ENCODE data around the gene TROAP.
"Not testable (repeated sequence)": the region's sequence is repeated elsewhere in the genome, so short reads cannot be mapped to it uniquely, and the experiment has no call there.

TROAP gene

GRCh38 chr12:49332891-49333371, 9.9 kb downstream of the TROAP start:
- Mint-ChIP-seq H3K4me3 (peak overlapping the region; percentile 1), H3K27ac (no peak overlapping the region), H3K27me3 (peaks cover 37% of the 10 kb centered on the region), H3K4me1 (peaks cover 23% of the 10 kb centered on the region), H3K9me3 (no peaks in the 10 kb centered on the region), H3K36me3 (peaks cover 2% of the 10 kb centered on the region)

GRCh38 chr12:49333778-49334177, 10.7 kb downstream of the TROAP start:
- not testable (repeated sequence) for H3K27ac Mint-ChIP-seq, H3K4me3 Mint-ChIP-seq, H3K9me3 Mint-ChIP-seq, H3K36me3 Mint-ChIP-seq
- H3K27me3 Mint-ChIP-seq, result peaks cover 41% of the 10 kb centered on the region
- H3K4me1 Mint-ChIP-seq, result peaks cover 27% of the 10 kb centered on the region

- Mint-ChIP-seq H3K4me3 (no peak overlapping the region), H3K36me3 (peaks cover 2% of the 10 kb centered on the region), H3K4me1 (peaks cover 27% of the 10 kb centered on the region), H3K27ac (no peak overlapping the region), H3K9me3 (no peaks in the 10 kb centered on the region), H3K27me3 (peaks cover 42% of the 10 kb centered on the region)
These were observed 11.2 kb downstream of the TROAP start for GRCh38 chr12:49334226-49334625.

GRCh38 chr12:49334681-49335080, 11.6 kb downstream of the TROAP start:
- no peaks in the 10 kb centered on the region for H3K9me3 Mint-ChIP-seq
- H3K4me3 Mint-ChIP-seq, result no peak overlapping the region
- no peak overlapping the region for H3K27ac Mint-ChIP-seq
- H3K27me3 Mint-ChIP-seq, result peaks cover 44% of the 10 kb centered on the region
- peaks cover 27% of the 10 kb centered on the region for H3K4me1 Mint-ChIP-seq
- H3K36me3 Mint-ChIP-seq, result peaks cover 2% of the 10 kb centered on the region

GRCh38 chr12:49335118-49335954, 12.3 kb downstream of the TROAP start:
- Mint-ChIP-seq H3K27me3 (peaks cover 47% of the 10 kb centered on the region), H3K27ac (peak overlapping the region; percentile 55), H3K36me3 (peaks cover 2% of the 10 kb centered on the region), H3K9me3 (no peaks in the 10 kb centered on the region), H3K4me1 (peaks cover 27% of the 10 kb centered on the region), H3K4me3 (peak overlapping the region; percentile 27)

- no peak overlapping the region for H3K4me3 Mint-ChIP-seq
- H3K4me1 Mint-ChIP-seq, result peaks cover 27% of the 10 kb centered on the region
- peaks cover 2% of the 10 kb centered on the region for H3K36me3 Mint-ChIP-seq
- peak overlapping the region; percentile 55 for H3K27ac Mint-ChIP-seq
- H3K9me3 Mint-ChIP-seq, result no peaks in the 10 kb centered on the region
- peaks cover 52% of the 10 kb centered on the region for H3K27me3 Mint-ChIP-seq
These were observed 13.0 kb downstream of the TROAP start for GRCh38 chr12:49335955-49336644.

- Mint-ChIP-seq H3K9me3 (no peaks in the 10 kb centered on the region), H3K4me1 (peaks cover 27% of the 10 kb centered on the region), H3K4me3 (peak within 1 kb of the TSS; percentile 64), H3K36me3 (peaks cover 2% of the 10 kb centered on the region), H3K27ac (no peak within 1 kb of the TSS), H3K27me3 (peaks cover 47% of the 10 kb centered on the region)
These were observed 13.9 kb downstream of the TROAP start, which contains the start of gene C1QL4 for GRCh38 chr12:49336645-49337584. Gene C1QL4 (minus strand): TSS chr12:49337188. CDS start chr12:49336477, 711 bp downstream.

- H3K4me3 Mint-ChIP-seq, result no peak overlapping the region
- no peaks in the 10 kb centered on the region for H3K9me3 Mint-ChIP-seq
- no peak overlapping the region for H3K27ac Mint-ChIP-seq
- H3K4me1 Mint-ChIP-seq, result peaks cover 36% of the 10 kb centered on the region
- peaks cover 2% of the 10 kb centered on the region for H3K36me3 Mint-ChIP-seq
- peaks cover 44% of the 10 kb centered on the region for H3K27me3 Mint-ChIP-seq
These were observed 15.9 kb downstream of the TROAP start for GRCh38 chr12:49338830-49339463.

GRCh38 chr12:49339464-49339861, 16.4 kb downstream of the TROAP start:
- Mint-ChIP-seq H3K4me3 (no peak overlapping the region), H3K36me3 (peaks cover 2% of the 10 kb centered on the region), H3K27ac (no peak overlapping the region), H3K4me1 (peaks cover 41% of the 10 kb centered on the region), H3K9me3 (no peaks in the 10 kb centered on the region), H3K27me3 (peaks cover 46% of the 10 kb centered on the region)

GRCh38 chr12:49340095-49340870, 17.2 kb downstream of the TROAP start:
- H3K36me3 Mint-ChIP-seq, result peaks cover 2% of the 10 kb centered on the region
- H3K27ac Mint-ChIP-seq, result peak overlapping the region; percentile 12
- H3K9me3 Mint-ChIP-seq, result no peaks in the 10 kb centered on the region
- H3K4me3 Mint-ChIP-seq, result no peak overlapping the region
- H3K27me3 Mint-ChIP-seq, result peaks cover 41% of the 10 kb centered on the region
- H3K4me1 Mint-ChIP-seq, result peaks cover 40% of the 10 kb centered on the region

- peaks cover 39% of the 10 kb centered on the region for H3K27me3 Mint-ChIP-seq
- no peak overlapping the region for H3K27ac Mint-ChIP-seq
- H3K9me3 Mint-ChIP-seq, result no peaks in the 10 kb centered on the region
- H3K4me3 Mint-ChIP-seq, result peak overlapping the region; percentile 19
- H3K4me1 Mint-ChIP-seq, result peaks cover 44% of the 10 kb centered on the region
- no peaks in the 10 kb centered on the region for H3K36me3 Mint-ChIP-seq
These were observed 18.1 kb downstream of the TROAP start for GRCh38 chr12:49340971-49341776.

- H3K36me3 Mint-ChIP-seq, result no peaks in the 10 kb centered on the region
- no peak overlapping the region for H3K4me3 Mint-ChIP-seq
- H3K27ac Mint-ChIP-seq, result no peak overlapping the region
- peaks cover 48% of the 10 kb centered on the region for H3K4me1 Mint-ChIP-seq
- H3K27me3 Mint-ChIP-seq, result peaks cover 42% of the 10 kb centered on the region
- H3K9me3 Mint-ChIP-seq, result no peaks in the 10 kb centered on the region
These were observed 18.7 kb downstream of the TROAP start for GRCh38 chr12:49341777-49342065.

GRCh38 chr12:49342066-49342913, 19.2 kb downstream of the TROAP start:
- Mint-ChIP-seq H3K27me3 (peaks cover 42% of the 10 kb centered on the region), H3K4me3 (peak overlapping the region; percentile 64), H3K9me3 (no peaks in the 10 kb centered on the region), H3K4me1 (peaks cover 48% of the 10 kb centered on the region), H3K36me3 (no peaks in the 10 kb centered on the region), H3K27ac (peak overlapping the region; percentile 82)
